T1000 (cell line): ENCODE measurements around the gene C1QL4.
"Not testable (repeated sequence)": the region's sequence is repeated elsewhere in the genome, so short reads cannot be mapped to it uniquely, and the experiment has no call there.

ENCODE experiments used
- DNase-seq: peaks from one replicate; lab custom pipeline; 2025; ENCODE audit warnings: mixed read lengths; lab: John Stamatoyannopoulos, UW

Gene C1QL4

GRCh38 chr12:49301760-49302159 is 35.2 kb downstream of the C1QL4 start:
- no peak for DNase-seq

GRCh38 chr12:49298160-49298559 is 38.8 kb downstream of the C1QL4 start:
- DNase-seq = no peak

GRCh38 chr12:49297695-49298060 is 39.3 kb downstream of the C1QL4 start:
- DNase-seq = no peak

- DNase-seq = no peak
Observed at GRCh38 chr12:49296836-49297694, 39.9 kb downstream of the C1QL4 start.

GRCh38 chr12:49296034-49296835 is 40.8 kb downstream of the C1QL4 start:
- DNase-seq = no peak

- DNase-seq = no peak
Observed at GRCh38 chr12:49295082-49295936, 41.7 kb downstream of the C1QL4 start, which contains the start of gene PRPH. PRPH (plus strand) TSS chr12:49295147; CDS start chr12:49295201, 54 bp downstream.

- no peak for DNase-seq
Observed at GRCh38 chr12:49294804-49295081, 42.2 kb downstream of the C1QL4 start.

- no peak for DNase-seq
Observed at GRCh38 chr12:49294086-49294803, 42.7 kb downstream of the C1QL4 start.

GRCh38 chr12:49293056-49293956 is 43.7 kb downstream of the C1QL4 start:
- DNase-seq = no peak

- DNase-seq = no peak
Observed at GRCh38 chr12:49292729-49293055, 44.3 kb downstream of the C1QL4 start.

- DNase-seq = no peak
Observed at GRCh38 chr12:49288922-49289555, 47.9 kb downstream of the C1QL4 start.

GRCh38 chr12:49288412-49288853 is 48.6 kb downstream of the C1QL4 start:
- DNase-seq = peak; percentile 51

GRCh38 chr12:49287876-49288275 is 49.1 kb downstream of the C1QL4 start:
- no peak for DNase-seq

GRCh38 chr12:49284672-49285071 is 52.3 kb downstream of the C1QL4 start:
- DNase-seq = no peak

- no peak for DNase-seq
Observed at GRCh38 chr12:49283541-49284429, 53.2 kb downstream of the C1QL4 start.

GRCh38 chr12:49282740-49283375 is 54.1 kb downstream of the C1QL4 start:
- not testable (repeated sequence) for DNase-seq
